H9 (cell line): ENCODE measurements around the gene SUPT3H. TPM values are rescaled to one million over a fixed set of nuclear protein-coding genes. Genes with fewer than 3 reads are reported as not detected.

ENCODE experiments used
- DNase-seq: peaks from one replicate; pipeline ENCODE4 v3.0.0-alpha.2; 2017
- H2AFZ ChIP-seq: one replicate; pipeline ENCODE4 v1.6.1; 2013; ENCODE audit warnings: mild to moderate bottlenecking, low read length, control low read depth, moderate library complexity
- H2AK5ac ChIP-seq: 2 replicates; pipeline ENCODE4 v1.6.1; 2013; ENCODE audit warnings: low read length, control low read depth, mixed read lengths; ENCODE audit not compliant: insufficient read length
- H2BK120ac ChIP-seq: one replicate; pipeline ENCODE4 v1.6.1; 2013; ENCODE audit warnings: low read depth, mild to moderate bottlenecking, low read length, control low read depth, inconsistent platforms; ENCODE audit not compliant: poor library complexity, severe bottlenecking
- H2BK12ac ChIP-seq: 2 replicates; pipeline ENCODE4 v1.6.1; 2013; ENCODE audit warnings: low read length, control low read depth, mixed read lengths, low read depth; ENCODE audit not compliant: insufficient read length
- H2BK15ac ChIP-seq: 2 replicates; pipeline ENCODE4 v1.6.1; 2013; ENCODE audit warnings: low read depth, low read length, control low read depth
- H2BK20ac ChIP-seq: one replicate; pipeline ENCODE4 v1.6.1; 2013; ENCODE audit warnings: low read depth, mild to moderate bottlenecking, low read length, control low read depth, inconsistent platforms; ENCODE audit not compliant: poor library complexity, severe bottlenecking
- H2BK5ac ChIP-seq: 2 replicates; pipeline ENCODE4 v1.6.1; 2013; ENCODE audit warnings: low read length, control low read depth, mixed read lengths; ENCODE audit not compliant: insufficient read length
- H3K14ac ChIP-seq: 2 replicates; pipeline ENCODE4 v1.6.1; 2013; ENCODE audit warnings: low read length, control low read depth; ENCODE audit not compliant: insufficient read depth
- H3K18ac ChIP-seq: 2 replicates; pipeline ENCODE4 v1.6.1; 2013; ENCODE audit warnings: low read depth, mild to moderate bottlenecking, mixed read lengths, low read length, control low read depth; ENCODE audit not compliant: insufficient read length
- H3K23ac ChIP-seq: 2 replicates; pipeline ENCODE4 v1.6.1; 2013; ENCODE audit warnings: low read length, control low read depth, mixed read lengths, low read depth; ENCODE audit not compliant: insufficient read length
- H3K23me2 ChIP-seq: 2 replicates; pipeline ENCODE4 v1.6.1; 2013; ENCODE audit warnings: low read depth, mild to moderate bottlenecking, mixed read lengths, low read length, control low read depth; ENCODE audit not compliant: insufficient read length, poor library complexity, severe bottlenecking
- H3K27ac ChIP-seq: 2 replicates; pipeline ENCODE4 v1.5.1; 2013; ENCODE audit warnings: low read length, control low read depth, mixed read lengths, low read depth; ENCODE audit not compliant: insufficient read length
- H3K27me3 ChIP-seq: 2 replicates; pipeline ENCODE4 v1.6.1; 2013; ENCODE audit warnings: low read length, control low read depth, inconsistent platforms; ENCODE audit not compliant: insufficient read depth
- H3K4ac ChIP-seq: 2 replicates; pipeline ENCODE4 v1.6.1; 2013; ENCODE audit warnings: low read depth, mild to moderate bottlenecking, control low read depth, inconsistent platforms, low read length, moderate library complexity
- H3K4me1 ChIP-seq: 2 replicates; pipeline ENCODE4 v1.6.1; 2013; ENCODE audit warnings: low read length, control low read depth, inconsistent platforms; ENCODE audit not compliant: insufficient read depth
- H3K4me2 ChIP-seq: 2 replicates; pipeline ENCODE4 v1.6.1; 2013; ENCODE audit warnings: low read length, control low read depth, mixed read lengths; ENCODE audit not compliant: insufficient read length, insufficient read depth
- H3K56ac ChIP-seq: 2 replicates; pipeline ENCODE4 v1.6.1; 2013; ENCODE audit warnings: low read depth, mild to moderate bottlenecking, mixed read lengths, low read length, control low read depth; ENCODE audit not compliant: insufficient read length
- H3K79me1 ChIP-seq: 2 replicates; pipeline ENCODE4 v1.6.1; 2013; ENCODE audit warnings: low read depth, mild to moderate bottlenecking, moderate library complexity, low read length, control low read depth, inconsistent platforms; ENCODE audit not compliant: insufficient read depth, poor library complexity, severe bottlenecking
- H3K79me2 ChIP-seq: 2 replicates; pipeline ENCODE4 v1.6.1; 2013; ENCODE audit warnings: low read length, control low read depth, inconsistent platforms; ENCODE audit not compliant: insufficient read depth
- H3K9ac ChIP-seq: 2 replicates; pipeline ENCODE4 v1.6.1; 2013; ENCODE audit warnings: low read length, control low read depth, mixed read lengths; ENCODE audit not compliant: insufficient read length; ENCODE audit errors: extremely low read depth
- H3K9me3 ChIP-seq: one replicate; pipeline ENCODE4 v1.6.1; 2013; ENCODE audit warnings: low read depth, low read length, inconsistent platforms; ENCODE audit not compliant: control insufficient read depth
- H3T11ph ChIP-seq: one replicate; pipeline ENCODE4 v1.6.1; 2013; ENCODE audit warnings: mild to moderate bottlenecking, low read length, control low read depth, inconsistent platforms
- H4K20me1 ChIP-seq: one replicate; pipeline ENCODE4 v1.6.1; 2013; ENCODE audit not compliant: control insufficient read depth, insufficient read length, insufficient read depth
- H4K5ac ChIP-seq: 2 replicates; pipeline ENCODE4 v1.6.1; 2013; ENCODE audit warnings: low read depth, mild to moderate bottlenecking, mixed read lengths, low read length, control low read depth; ENCODE audit not compliant: insufficient read length
- H4K8ac ChIP-seq: replicated peaks from 2 replicates; pipeline ENCODE4 v1.6.1; 2013; ENCODE audit warnings: low read length, control low read depth, mixed read lengths, low read depth; ENCODE audit not compliant: insufficient read length
- H4K91ac ChIP-seq: 2 replicates; pipeline ENCODE4 v1.6.1; 2013; ENCODE audit warnings: low read depth, mild to moderate bottlenecking, moderate library complexity, mixed read lengths, low read length, control low read depth; ENCODE audit not compliant: insufficient read length
- H3K27ac Mint-ChIP-seq, 3 experiments: 2 replicates in 2 of 3; 3 replicates in 1 of 3; pipeline ENCODE4 v1.8.0; 2020 to 2021; ENCODE audit warnings: mixed read lengths in 3 of 3, mild to moderate bottlenecking in 1 of 3, moderate library complexity in 1 of 3
- H3K27me3 Mint-ChIP-seq: 2 replicates; pipeline ENCODE4 v1.8.0; 2021; ENCODE audit warnings: low read depth, mild to moderate bottlenecking, moderate library complexity, mixed read lengths
- H3K36me3 Mint-ChIP-seq, 3 experiments: 2 replicates in 2 of 3; 3 replicates in 1 of 3; pipeline ENCODE4 v1.8.0; 2020 to 2021; ENCODE audit warnings: low read depth in 3 of 3, mixed read lengths in 3 of 3; ENCODE audit not compliant: insufficient read depth in 1 of 3
- H3K4me1 Mint-ChIP-seq, 2 experiments: 2 replicates each; pipeline ENCODE4 v1.8.0; 2020; ENCODE audit warnings: mixed read lengths in 2 of 2
- H3K4me3 Mint-ChIP-seq, 2 experiments: 2 replicates in 1 of 2; 3 replicates in 1 of 2; pipeline ENCODE4 v1.8.0; 2020 to 2021; ENCODE audit warnings: mild to moderate bottlenecking in 2 of 2, mixed read lengths in 2 of 2, moderate library complexity in 1 of 2
- H3K9me3 Mint-ChIP-seq, 2 experiments: 2 replicates in 1 of 2; 3 replicates in 1 of 2; pipeline ENCODE4 v1.8.0; 2020; ENCODE audit warnings: mild to moderate bottlenecking in 2 of 2, mixed read lengths in 2 of 2, moderate library complexity in 1 of 2
- CTCF ChIP-seq: fragments of 200-600 bp; sonication (generic); conservative IDR thresholded peaks from 3 replicates; pipeline ENCODE4 v1.8.0; 2021; ENCODE audit warnings: antibody characterized with exemption, mild to moderate bottlenecking
- total RNA-seq: library from RNA; stranded (reverse); gene quantifications from 2 replicates; pipeline ENCODE4 v1.2.1, GENCODE V29; 2021

The SUPT3H gene
- total RNA-seq, 1 experiment from 2014 or later: 22.5 TPM

- no peak overlapping the region for H3K23ac ChIP-seq
- no peak overlapping the region for H3K9ac ChIP-seq
- no peak overlapping the region for H4K5ac ChIP-seq
- H3K4me3 Mint-ChIP-seq: no peak overlapping the region
- H2BK20ac ChIP-seq: no peak overlapping the region
- no peak overlapping the region for H3K14ac ChIP-seq
- H4K8ac ChIP-seq: no peak overlapping the region
- no peak overlapping the region for H3T11ph ChIP-seq
- no peak overlapping the region for H2BK120ac ChIP-seq
- H2BK5ac ChIP-seq: no peak overlapping the region
- no peaks in the 10 kb centered on the region for H3K9me3 ChIP-seq
- H2BK15ac ChIP-seq: no peak overlapping the region
- no peaks in the 10 kb centered on the region for H3K27me3 Mint-ChIP-seq
- no peak overlapping the region for H3K4ac ChIP-seq
- H2AK5ac ChIP-seq: no peak overlapping the region
- no peak overlapping the region for H3K4me2 ChIP-seq
- H2AFZ ChIP-seq: no peak overlapping the region
- DNase-seq: no peak
- H3K18ac ChIP-seq: no peak overlapping the region
- no peaks in the 10 kb centered on the region for H3K36me3 Mint-ChIP-seq
- H3K27ac ChIP-seq: no peak overlapping the region
- no peak overlapping the region for H3K27ac Mint-ChIP-seq
- H4K91ac ChIP-seq: no peak overlapping the region
- no peaks in the 10 kb centered on the region for H3K27me3 ChIP-seq
- no peaks in the 10 kb centered on the region for H3K79me2 ChIP-seq
- H3K4me1 Mint-ChIP-seq: peaks cover 3 to 5% of the 10 kb centered on the region in 2 experiments
- H3K23me2 ChIP-seq: no peaks in the 10 kb centered on the region
- no peak overlapping the region for H3K56ac ChIP-seq
- no peak overlapping the region for H2BK12ac ChIP-seq
- no peak for TF ChIP-seq CTCF
- no peaks in the 10 kb centered on the region for H4K20me1 ChIP-seq
- H3K4me1 ChIP-seq: peaks cover under 1% of the 10 kb centered on the region; the same call in 1 of the 2 replicates
- no peaks in the 10 kb centered on the region for H3K79me1 ChIP-seq
- H3K9me3 Mint-ChIP-seq: no peaks in the 10 kb centered on the region
These were observed 540.5 kb downstream of the SUPT3H start for GRCh38 chr6:44837255-44837654.
